ENCODE data around the gene FTSJ1.
A peak's percentile ranks its signal among the peaks of the same experiment; 100 is the strongest.
"Not testable (repeated sequence)": the region's sequence is repeated elsewhere in the genome, so short reads cannot be mapped to it uniquely, and the experiment has no call there.

FTSJ1 gene

GRCh38 chrX:48475774-48476577 lies at the start of gene FTSJ1:
Gene FTSJ1, plus strand, starts transcription at chrX:48476199. Its CDS starts 1,849 bp downstream, at chrX:48478048.
- peak within 1 kb of the TSS; percentile 58 for H3K27ac ChIP-seq (ENCODE audit: low read depth, low read length)
- peak within 1 kb of the TSS; percentile 44 for H3K9ac ChIP-seq (ENCODE audit: low read length)
- no peaks in the 10 kb centered on the region for H3K27me3 ChIP-seq (ENCODE audit: control insufficient read depth in 1 of 2, insufficient read depth in 2 of 2, low read length in 2 of 2)
- no peaks in the 10 kb centered on the region for H3K36me3 ChIP-seq (ENCODE audit: insufficient read depth, low read length)
- peak within 1 kb of the TSS; percentile 65 to 71 for H3K4me3 ChIP-seq (ENCODE audit: low read depth in 1 of 2, low read length in 2 of 2)
- H3K4me1 ChIP-seq (ENCODE audit: insufficient read depth, low read length): no peaks in the 10 kb centered on the region
- no peaks in the 10 kb centered on the region for H3K9me3 ChIP-seq (ENCODE audit: low read length)

GRCh38 chrX:48427027-48427716 lies 48.8 kb upstream of the FTSJ1 start:
- not testable (repeated sequence) for H3K9me3 ChIP-seq (ENCODE audit: low read length); H3K4me1 ChIP-seq (ENCODE audit: insufficient read depth, low read length); H3K4me3 ChIP-seq (ENCODE audit: low read depth in 1 of 2, low read length in 2 of 2); H3K36me3 ChIP-seq (ENCODE audit: insufficient read depth, low read length); H3K27me3 ChIP-seq (ENCODE audit: control insufficient read depth in 1 of 2, insufficient read depth in 2 of 2, low read length in 2 of 2); H3K9ac ChIP-seq (ENCODE audit: low read length); H3K27ac ChIP-seq (ENCODE audit: low read depth, low read length)

- H3K27ac ChIP-seq (ENCODE audit: low read depth, low read length); H3K9ac ChIP-seq (ENCODE audit: low read length); H3K27me3 ChIP-seq (ENCODE audit: control insufficient read depth in 1 of 2, insufficient read depth in 2 of 2, low read length in 2 of 2); H3K4me1 ChIP-seq (ENCODE audit: insufficient read depth, low read length); H3K4me3 ChIP-seq (ENCODE audit: low read depth in 1 of 2, low read length in 2 of 2); H3K36me3 ChIP-seq (ENCODE audit: insufficient read depth, low read length); H3K9me3 ChIP-seq (ENCODE audit: low read length): not testable (repeated sequence)
Measured at GRCh38 chrX:48429606-48430005, 46.4 kb upstream of the FTSJ1 start.

GRCh38 chrX:48430166-48430565 lies 45.8 kb upstream of the FTSJ1 start:
- H3K27me3 ChIP-seq (ENCODE audit: control insufficient read depth in 1 of 2, insufficient read depth in 2 of 2, low read length in 2 of 2); H3K9ac ChIP-seq (ENCODE audit: low read length); H3K27ac ChIP-seq (ENCODE audit: low read depth, low read length); H3K36me3 ChIP-seq (ENCODE audit: insufficient read depth, low read length); H3K4me3 ChIP-seq (ENCODE audit: low read depth in 1 of 2, low read length in 2 of 2); H3K9me3 ChIP-seq (ENCODE audit: low read length); H3K4me1 ChIP-seq (ENCODE audit: insufficient read depth, low read length): not testable (repeated sequence)

- H3K4me3 ChIP-seq (ENCODE audit: low read depth in 1 of 2, low read length in 2 of 2); H3K4me1 ChIP-seq (ENCODE audit: insufficient read depth, low read length); H3K9ac ChIP-seq (ENCODE audit: low read length); H3K36me3 ChIP-seq (ENCODE audit: insufficient read depth, low read length); H3K27me3 ChIP-seq (ENCODE audit: control insufficient read depth in 1 of 2, insufficient read depth in 2 of 2, low read length in 2 of 2); H3K9me3 ChIP-seq (ENCODE audit: low read length); H3K27ac ChIP-seq (ENCODE audit: low read depth, low read length): not testable (repeated sequence)
Measured at GRCh38 chrX:48433713-48434112, 42.3 kb upstream of the FTSJ1 start.

- not testable (repeated sequence) for H3K9ac ChIP-seq (ENCODE audit: low read length); H3K4me1 ChIP-seq (ENCODE audit: insufficient read depth, low read length)
Measured at GRCh38 chrX:48447201-48447600, 28.8 kb upstream of the FTSJ1 start.

GRCh38 chrX:48450076-48450475 lies 25.9 kb upstream of the FTSJ1 start:
- no peaks in the 10 kb centered on the region for H3K27me3 ChIP-seq (ENCODE audit: control insufficient read depth in 1 of 2, insufficient read depth in 2 of 2, low read length in 2 of 2)
- no peaks in the 10 kb centered on the region for H3K36me3 ChIP-seq (ENCODE audit: insufficient read depth, low read length)
- H3K27ac ChIP-seq (ENCODE audit: low read depth, low read length): no peak overlapping the region
- peaks cover 6% of the 10 kb centered on the region for H3K9me3 ChIP-seq (ENCODE audit: low read length)
- no peaks in the 10 kb centered on the region for H3K4me1 ChIP-seq (ENCODE audit: insufficient read depth, low read length)
- no peak overlapping the region for H3K4me3 ChIP-seq (ENCODE audit: low read depth in 1 of 2, low read length in 2 of 2)
- H3K9ac ChIP-seq (ENCODE audit: low read length): no peak overlapping the region

More at GRCh38 chrX:48447201-48447600, 28.8 kb upstream of the FTSJ1 start:
- not testable (repeated sequence) for H3K27ac ChIP-seq (ENCODE audit: low read depth, low read length); H3K9me3 ChIP-seq (ENCODE audit: low read length); H3K4me3 ChIP-seq (ENCODE audit: low read depth in 1 of 2, low read length in 2 of 2); H3K36me3 ChIP-seq (ENCODE audit: insufficient read depth, low read length); H3K27me3 ChIP-seq (ENCODE audit: control insufficient read depth in 1 of 2, insufficient read depth in 2 of 2, low read length in 2 of 2)

- Histone ChIP-seq H3K4me1 (ENCODE audit: insufficient read depth, low read length) (no peaks in the 10 kb centered on the region), H3K27ac (ENCODE audit: low read depth, low read length) (no peak overlapping the region), H3K9ac (ENCODE audit: low read length) (no peak overlapping the region), H3K36me3 (ENCODE audit: insufficient read depth, low read length) (no peaks in the 10 kb centered on the region), H3K4me3 (ENCODE audit: low read depth in 1 of 2, low read length in 2 of 2) (no peak overlapping the region), H3K9me3 (ENCODE audit: low read length) (peaks cover 6% of the 10 kb centered on the region), H3K27me3 (ENCODE audit: control insufficient read depth in 1 of 2, insufficient read depth in 2 of 2, low read length in 2 of 2) (no peaks in the 10 kb centered on the region)
Measured at GRCh38 chrX:48451708-48452107, 24.3 kb upstream of the FTSJ1 start.

GRCh38 chrX:48456628-48457331 lies 19.2 kb upstream of the FTSJ1 start:
- H3K36me3 ChIP-seq (ENCODE audit: insufficient read depth, low read length): no peaks in the 10 kb centered on the region
- H3K27me3 ChIP-seq (ENCODE audit: control insufficient read depth in 1 of 2, insufficient read depth in 2 of 2, low read length in 2 of 2): peaks cover 0 to 5% of the 10 kb centered on the region in 2 donors
- H3K9me3 ChIP-seq (ENCODE audit: low read length): peaks cover 6% of the 10 kb centered on the region
- H3K4me1 ChIP-seq (ENCODE audit: insufficient read depth, low read length): no peaks in the 10 kb centered on the region
- H3K9ac ChIP-seq (ENCODE audit: low read length): no peak overlapping the region
- H3K4me3 ChIP-seq (ENCODE audit: low read depth in 1 of 2, low read length in 2 of 2): no peak overlapping the region
- no peak overlapping the region for H3K27ac ChIP-seq (ENCODE audit: low read depth, low read length)

- H3K9me3 ChIP-seq (ENCODE audit: low read length): peaks cover 6% of the 10 kb centered on the region
- H3K4me1 ChIP-seq (ENCODE audit: insufficient read depth, low read length): no peaks in the 10 kb centered on the region
- no peak overlapping the region for H3K9ac ChIP-seq (ENCODE audit: low read length)
- no peak overlapping the region for H3K27ac ChIP-seq (ENCODE audit: low read depth, low read length)
- H3K27me3 ChIP-seq (ENCODE audit: control insufficient read depth in 1 of 2, insufficient read depth in 2 of 2, low read length in 2 of 2): peaks cover 4 to 5% of the 10 kb centered on the region in 2 donors
- no peak overlapping the region for H3K4me3 ChIP-seq (ENCODE audit: low read depth in 1 of 2, low read length in 2 of 2)
- no peaks in the 10 kb centered on the region for H3K36me3 ChIP-seq (ENCODE audit: insufficient read depth, low read length)
Measured at GRCh38 chrX:48458711-48459110, 17.3 kb upstream of the FTSJ1 start.

- Histone ChIP-seq H3K4me1 (ENCODE audit: insufficient read depth, low read length) (no peaks in the 10 kb centered on the region), H3K27ac (ENCODE audit: low read depth, low read length) (no peak overlapping the region), H3K27me3 (ENCODE audit: control insufficient read depth in 1 of 2, insufficient read depth in 2 of 2, low read length in 2 of 2) (peaks cover 4 to 5% of the 10 kb centered on the region in 2 donors), H3K36me3 (ENCODE audit: insufficient read depth, low read length) (no peaks in the 10 kb centered on the region), H3K9me3 (ENCODE audit: low read length) (peaks cover 4% of the 10 kb centered on the region), H3K9ac (ENCODE audit: low read length) (no peak overlapping the region), H3K4me3 (ENCODE audit: low read depth in 1 of 2, low read length in 2 of 2) (no peak overlapping the region)
Measured at GRCh38 chrX:48459483-48459882, 16.5 kb upstream of the FTSJ1 start.

Measured in muscle layer of colon (tissue), 2 donors.